ENCODE measurements around the gene CCL11.

CCL11 gene

DNA sequence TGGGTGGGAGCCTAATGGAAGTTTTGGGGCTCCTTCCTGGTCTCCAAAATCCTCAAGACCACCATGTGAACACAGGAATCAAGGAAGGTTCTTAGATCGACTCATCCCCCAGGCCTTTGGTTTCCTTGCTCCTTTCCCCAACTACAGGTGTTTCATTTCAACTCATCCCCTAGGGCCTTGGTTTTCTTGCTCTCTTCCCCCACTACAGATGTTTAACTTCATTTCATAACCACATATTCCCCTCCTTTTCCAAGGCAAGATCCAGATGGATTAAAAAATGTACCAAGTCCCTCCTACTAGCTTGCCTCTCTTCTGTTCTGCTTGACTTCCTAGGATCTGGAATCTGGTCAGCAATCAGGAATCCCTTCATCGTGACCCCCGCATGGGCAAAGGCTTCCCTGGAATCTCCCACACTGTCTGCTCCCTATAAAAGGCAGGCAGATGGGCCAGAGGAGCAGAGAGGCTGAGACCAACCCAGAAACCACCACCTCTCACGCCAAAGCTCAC is at the start of gene CCL11:
Gene CCL11 (plus strand): TSS at position 457 of the 507 bp plus-strand sequence. CDS start 67 bp downstream, outside the sequence.
- in situ Hi-C loops (cut with HindIII; ENCODE audit: low sequenced_read_pairs), result no loop called here
- no peak within 1 kb of the TSS for H3K4me3 ChIP-seq (ENCODE audit: low read depth, low read length)
- no peak for DNase-seq (ENCODE audit: low read depth)
- TF ChIP-seq, protein P1, sequence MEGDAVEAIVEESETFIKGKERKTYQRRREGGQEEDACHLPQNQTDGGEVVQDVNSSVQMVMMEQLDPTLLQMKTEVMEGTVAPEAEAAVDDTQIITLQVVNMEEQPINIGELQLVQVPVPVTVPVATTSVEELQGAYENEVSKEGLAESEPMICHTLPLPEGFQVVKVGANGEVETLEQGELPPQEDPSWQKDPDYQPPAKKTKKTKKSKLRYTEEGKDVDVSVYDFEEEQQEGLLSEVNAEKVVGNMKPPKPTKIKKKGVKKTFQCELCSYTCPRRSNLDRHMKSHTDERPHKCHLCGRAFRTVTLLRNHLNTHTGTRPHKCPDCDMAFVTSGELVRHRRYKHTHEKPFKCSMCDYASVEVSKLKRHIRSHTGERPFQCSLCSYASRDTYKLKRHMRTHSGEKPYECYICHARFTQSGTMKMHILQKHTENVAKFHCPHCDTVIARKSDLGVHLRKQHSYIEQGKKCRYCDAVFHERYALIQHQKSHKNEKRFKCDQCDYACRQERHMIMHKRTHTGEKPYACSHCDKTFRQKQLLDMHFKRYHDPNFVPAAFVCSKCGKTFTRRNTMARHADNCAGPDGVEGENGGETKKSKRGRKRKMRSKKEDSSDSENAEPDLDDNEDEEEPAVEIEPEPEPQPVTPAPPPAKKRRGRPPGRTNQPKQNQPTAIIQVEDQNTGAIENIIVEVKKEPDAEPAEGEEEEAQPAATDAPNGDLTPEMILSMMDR (IDR thresholded peaks at IDR 0.05; ENCODE audit: low read depth, low read length, missing control alignments), result no peak

DNA sequence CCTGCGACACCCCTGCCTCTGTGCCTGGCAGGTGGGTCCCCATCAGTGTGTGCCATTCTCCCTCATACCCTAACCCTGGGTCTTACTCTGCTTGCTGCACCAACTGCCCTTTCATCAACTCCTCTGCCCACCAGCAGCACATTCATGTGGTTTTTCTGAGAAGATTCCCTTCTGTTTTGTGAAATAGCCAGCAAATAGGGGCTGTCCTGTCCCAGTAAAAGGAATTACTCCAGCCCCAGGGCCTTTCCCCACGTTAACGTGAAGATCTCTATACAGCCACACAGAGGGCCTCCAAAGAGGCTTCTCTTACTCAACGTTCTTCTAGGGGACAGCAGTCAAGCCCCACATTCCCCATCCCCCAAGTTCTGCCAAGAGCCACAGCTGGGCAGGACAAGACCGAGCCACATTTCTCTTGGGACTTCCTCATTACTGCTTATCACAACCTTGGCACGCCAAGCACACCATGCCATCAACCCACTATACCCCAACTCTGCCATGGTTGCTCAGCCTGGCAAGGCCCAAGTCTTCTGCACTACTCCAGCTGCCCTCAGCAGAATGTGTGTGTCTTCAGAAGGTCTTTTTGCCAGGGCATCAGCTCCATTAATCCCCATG is 49.2 kb upstream of the CCL11 start:
- in situ Hi-C loops (cut with HindIII; ENCODE audit: low sequenced_read_pairs), result no loop called here
- no peak overlapping the region for H3K4me3 ChIP-seq (ENCODE audit: low read depth, low read length)
- TF ChIP-seq, protein P1 (IDR thresholded peaks at IDR 0.05; ENCODE audit: low read depth, low read length, missing control alignments), result no peak
- no peak for DNase-seq (ENCODE audit: low read depth)

DNA sequence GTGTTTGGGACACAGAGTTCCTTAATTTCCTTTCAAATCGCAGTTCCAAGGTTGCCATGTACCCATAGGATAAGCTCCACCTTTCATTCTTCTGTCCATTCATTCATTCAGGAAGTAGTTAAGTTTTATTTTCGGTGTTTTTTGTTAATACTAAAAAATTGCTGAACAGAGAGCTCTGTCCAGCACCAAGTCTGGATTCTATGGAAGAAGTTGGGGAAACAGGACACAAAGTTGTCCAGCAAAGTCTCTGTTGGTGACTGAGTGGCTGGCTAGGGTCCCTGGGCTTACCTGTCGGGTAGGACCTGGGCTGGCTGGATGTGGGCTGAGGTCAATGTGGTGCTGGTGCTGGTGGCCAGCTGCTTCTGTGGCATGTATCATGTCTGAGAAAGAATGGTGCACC is 48.1 kb upstream of the CCL11 start:
- TF ChIP-seq, protein P1 (IDR thresholded peaks at IDR 0.05; ENCODE audit: low read depth, low read length, missing control alignments), result no peak
- in situ Hi-C loops (cut with HindIII; ENCODE audit: low sequenced_read_pairs), result no loop called here
- no peak for DNase-seq (ENCODE audit: low read depth)
- H3K4me3 ChIP-seq (ENCODE audit: low read depth, low read length), result no peak overlapping the region

DNA sequence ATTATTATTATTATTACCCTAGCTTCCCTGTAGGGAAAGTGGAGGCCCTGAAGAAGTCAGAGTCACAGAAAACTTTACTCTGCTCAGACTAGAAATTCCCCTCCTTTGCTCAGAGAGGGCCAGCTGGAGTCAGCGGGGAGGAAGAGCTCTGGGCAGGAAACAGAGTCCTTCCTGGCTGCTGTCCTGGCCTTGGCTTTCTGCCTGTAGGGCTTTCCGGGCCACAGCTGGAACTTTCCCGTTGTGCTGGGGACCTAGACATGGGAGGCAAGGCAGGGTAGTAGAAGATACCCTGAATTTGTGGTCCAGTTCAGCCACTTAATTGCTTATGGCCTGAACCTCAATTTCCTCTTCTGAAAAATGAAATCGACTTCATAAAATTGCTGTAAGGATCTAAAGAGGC is 44.5 kb upstream of the CCL11 start:
- TF ChIP-seq, protein P1 (IDR thresholded peaks at IDR 0.05; ENCODE audit: low read depth, low read length, missing control alignments), result no peak
- H3K4me3 ChIP-seq (ENCODE audit: low read depth, low read length), result no peak overlapping the region
- DNase-seq (ENCODE audit: low read depth), result no peak
- in situ Hi-C loops (cut with HindIII; ENCODE audit: low sequenced_read_pairs), result no loop called here

DNA sequence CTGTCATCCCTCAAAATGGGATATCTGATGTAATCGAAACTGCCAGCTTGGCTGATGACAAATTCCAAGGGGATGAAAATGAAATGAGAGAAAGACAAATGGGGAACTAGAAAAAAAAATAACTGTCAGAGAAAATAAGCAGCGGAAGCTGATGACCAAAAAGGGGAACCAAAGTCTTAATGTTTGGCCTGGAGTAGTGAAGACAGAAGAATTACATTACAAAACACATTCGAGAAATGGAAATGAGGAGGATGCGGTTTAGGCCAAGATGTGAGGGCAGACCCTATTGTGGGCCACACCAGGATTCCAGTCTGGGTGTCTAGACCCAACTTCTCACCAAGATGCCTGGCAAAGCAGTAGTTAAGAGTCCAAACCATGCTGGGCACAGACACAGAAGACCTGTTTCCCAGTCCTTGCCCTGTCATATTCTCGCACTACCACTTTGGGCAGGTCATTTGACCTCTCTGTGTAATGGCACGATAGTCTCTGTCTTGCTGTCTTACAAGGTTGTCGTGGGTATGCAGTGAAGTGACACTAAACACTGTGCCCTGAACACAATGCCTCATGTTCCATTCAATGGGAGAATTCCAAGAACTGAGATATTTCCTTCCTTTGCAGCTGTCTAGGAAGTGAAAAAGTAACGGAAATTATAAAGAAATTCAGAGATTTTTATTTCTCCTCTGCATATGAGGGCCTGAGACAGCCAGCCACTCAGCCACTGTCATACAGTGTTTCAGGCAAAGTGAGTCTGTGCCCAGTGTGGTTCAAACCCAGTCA is 42.8 kb upstream of the CCL11 start:
- no peak for DNase-seq (ENCODE audit: low read depth)
- no peak overlapping the region for H3K4me3 ChIP-seq (ENCODE audit: low read depth, low read length)
- TF ChIP-seq, protein P1 (IDR thresholded peaks at IDR 0.05; ENCODE audit: low read depth, low read length, missing control alignments), result no peak
- in situ Hi-C loops (cut with HindIII; ENCODE audit: low sequenced_read_pairs), result no loop called here

DNA sequence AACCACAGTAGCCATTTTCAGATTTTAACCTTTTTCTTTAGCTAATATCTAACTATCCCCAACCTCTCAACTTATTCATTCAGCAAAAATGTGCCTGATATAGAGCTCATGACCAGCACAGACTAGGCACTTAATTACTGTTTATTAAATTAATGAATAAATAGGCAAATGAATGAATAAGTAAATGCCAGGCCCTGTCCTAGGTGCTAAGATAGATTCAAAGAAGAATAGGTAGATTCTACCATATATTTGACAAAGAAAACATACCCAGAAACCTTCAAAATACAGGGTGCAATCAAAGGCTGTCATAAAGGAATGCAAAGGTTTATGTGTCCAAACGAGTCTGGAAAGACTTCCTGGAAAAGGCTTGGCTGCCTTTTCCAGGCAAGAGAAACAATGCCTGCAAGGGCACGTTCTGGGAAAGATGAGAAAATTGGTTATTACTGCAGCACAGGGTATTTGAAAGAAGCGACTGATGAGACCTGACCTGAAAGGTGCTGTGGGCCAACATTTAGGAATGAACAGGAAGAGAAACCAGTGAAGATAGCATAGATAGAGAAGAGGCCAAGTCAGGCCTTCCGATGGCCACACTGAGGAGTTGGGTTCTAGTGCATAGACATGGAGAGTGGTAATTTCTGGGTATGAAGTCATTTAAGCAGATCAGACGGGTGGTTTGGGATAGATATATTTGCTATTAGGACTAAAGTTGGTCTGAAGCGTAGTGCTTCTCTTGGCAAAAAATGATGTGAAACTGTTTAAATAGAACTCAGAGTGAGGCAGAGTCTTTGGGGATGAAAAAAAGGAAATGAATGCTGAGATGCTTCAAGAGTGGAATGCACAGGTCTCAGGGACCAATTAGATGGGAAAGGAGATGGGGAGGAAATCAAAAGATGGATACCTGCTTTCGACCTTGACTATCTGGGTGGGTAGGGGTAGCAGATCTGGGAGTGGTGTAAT is 41.9 kb upstream of the CCL11 start:
- TF ChIP-seq, protein P1 (IDR thresholded peaks at IDR 0.05; ENCODE audit: low read depth, low read length, missing control alignments), result no peak
- no peak overlapping the region for H3K4me3 ChIP-seq (ENCODE audit: low read depth, low read length)
- DNase-seq (ENCODE audit: low read depth), result no peak
- in situ Hi-C loops (cut with HindIII; ENCODE audit: low sequenced_read_pairs), result no loop called here
